Astrocyte (in vitro differentiated cells and primary cell): ENCODE results near the gene FXYD7. TPM values are rescaled to one million over a fixed set of nuclear protein-coding genes. Genes with fewer than 3 reads are reported as not detected.

Experiments used
- DNase-seq: peaks from one replicate; pipeline ENCODE4 v3.0.0-alpha.2; 2010; ENCODE audit warnings: low read depth
- FAIRE-seq: peaks from 2 replicates; lab custom pipeline; 2011; peaks lifted over from hg19 to GRCh38; lab: Jason Lieb, UNC
- H2AFZ ChIP-seq: 2 replicates; pipeline ENCODE4 v1.6.0; 2012; ENCODE audit warnings: low read depth, low read length, inconsistent platforms
- H3K27ac ChIP-seq: 2 replicates; pipeline ENCODE4 v1.5.1; 2011; ENCODE audit warnings: low read depth, low read length, inconsistent platforms
- H3K27me3 ChIP-seq: 2 replicates; pipeline ENCODE4 v1.6.0; 2011; ENCODE audit warnings: low read length, inconsistent platforms; ENCODE audit not compliant: insufficient read depth
- H3K36me3 ChIP-seq: 2 replicates; pipeline ENCODE4 v1.5.1; 2011; ENCODE audit warnings: low read length, inconsistent platforms; ENCODE audit not compliant: insufficient read depth
- H3K4me1 ChIP-seq: 2 replicates; pipeline ENCODE4 v1.5.1; 2011; ENCODE audit warnings: low read length, inconsistent platforms; ENCODE audit not compliant: insufficient read depth
- H3K4me2 ChIP-seq: 2 replicates; pipeline ENCODE4 v1.6.0; 2012; ENCODE audit warnings: low read length, inconsistent platforms
- H3K4me3 ChIP-seq: 2 replicates; pipeline ENCODE4 v1.5.1; 2011; ENCODE audit warnings: low read depth, mild to moderate bottlenecking, low read length, inconsistent platforms; ENCODE audit not compliant: insufficient read depth
- H3K79me2 ChIP-seq: 2 replicates; pipeline ENCODE4 v1.6.0; 2012; ENCODE audit warnings: mild to moderate bottlenecking, low read length, inconsistent platforms; ENCODE audit not compliant: insufficient read depth
- H3K9ac ChIP-seq: 2 replicates; pipeline ENCODE4 v1.6.0; 2012; ENCODE audit warnings: mild to moderate bottlenecking, low read length, inconsistent platforms
- H3K9me3 ChIP-seq: 2 replicates; pipeline ENCODE4 v1.5.1; 2012; ENCODE audit warnings: low read depth, mild to moderate bottlenecking, low read length, inconsistent platforms; ENCODE audit not compliant: insufficient read depth
- H4K20me1 ChIP-seq: 2 replicates; pipeline ENCODE4 v1.6.0; 2012; ENCODE audit warnings: low read length, inconsistent platforms; ENCODE audit not compliant: insufficient read depth
- H3K27ac Mint-ChIP-seq: one replicate; pipeline ENCODE4 v1.8.0; 2021; ENCODE audit warnings: mild to moderate bottlenecking, mixed read lengths; ENCODE audit not compliant: unreplicated experiment
- H3K27me3 Mint-ChIP-seq: one replicate; pipeline ENCODE4 v1.8.0; 2021; ENCODE audit warnings: low read depth, mixed read lengths; ENCODE audit not compliant: unreplicated experiment
- H3K36me3 Mint-ChIP-seq: one replicate; pipeline ENCODE4 v1.8.0; 2021; ENCODE audit warnings: low read depth, mixed read lengths; ENCODE audit not compliant: unreplicated experiment
- H3K4me1 Mint-ChIP-seq: one replicate; pipeline ENCODE4 v1.8.0; 2021; ENCODE audit warnings: low read depth, mixed read lengths; ENCODE audit not compliant: unreplicated experiment
- H3K4me3 Mint-ChIP-seq: one replicate; pipeline ENCODE4 v1.8.0; 2021; ENCODE audit warnings: mild to moderate bottlenecking, moderate library complexity, mixed read lengths; ENCODE audit not compliant: unreplicated experiment
- H3K9me3 Mint-ChIP-seq: one replicate; pipeline ENCODE4 v1.8.0; 2021; ENCODE audit warnings: mild to moderate bottlenecking, mixed read lengths; ENCODE audit not compliant: unreplicated experiment
- EZH2 ChIP-seq: IDR thresholded peaks from 2 replicates; pipeline ENCODE4 v1.6.1; 2012; ENCODE audit warnings: mild to moderate bottlenecking, low read length, inconsistent platforms; ENCODE audit not compliant: insufficient read depth
- total RNA-seq: library from RNA; stranded (reverse); gene quantifications from 2 replicates; pipeline ENCODE4 v1.2.1, GENCODE V29; 2021
- TF ChIP-seq, protein P1 (sequence below): IDR thresholded peaks from 2 replicates; pipeline ENCODE4 v1.5.1; 2011; ENCODE audit warnings: low read depth, mild to moderate bottlenecking, inconsistent platforms, low read length, moderate library complexity; ENCODE audit not compliant: insufficient read depth

Gene FXYD7
- total RNA-seq, 1 donor from 2014 or later = not detected

- Mint-ChIP-seq H3K36me3 (peaks cover 14% of the 10 kb centered on the region), H3K9me3 (peaks cover 2% of the 10 kb centered on the region), H3K27ac (no peak overlapping the region), H3K4me3 (peak overlapping the region; percentile 93), H3K27me3 (peaks cover 15% of the 10 kb centered on the region), H3K4me1 (peaks cover 7% of the 10 kb centered on the region)
- TF ChIP-seq EZH2 = no peak
- TF ChIP-seq, protein P1, sequence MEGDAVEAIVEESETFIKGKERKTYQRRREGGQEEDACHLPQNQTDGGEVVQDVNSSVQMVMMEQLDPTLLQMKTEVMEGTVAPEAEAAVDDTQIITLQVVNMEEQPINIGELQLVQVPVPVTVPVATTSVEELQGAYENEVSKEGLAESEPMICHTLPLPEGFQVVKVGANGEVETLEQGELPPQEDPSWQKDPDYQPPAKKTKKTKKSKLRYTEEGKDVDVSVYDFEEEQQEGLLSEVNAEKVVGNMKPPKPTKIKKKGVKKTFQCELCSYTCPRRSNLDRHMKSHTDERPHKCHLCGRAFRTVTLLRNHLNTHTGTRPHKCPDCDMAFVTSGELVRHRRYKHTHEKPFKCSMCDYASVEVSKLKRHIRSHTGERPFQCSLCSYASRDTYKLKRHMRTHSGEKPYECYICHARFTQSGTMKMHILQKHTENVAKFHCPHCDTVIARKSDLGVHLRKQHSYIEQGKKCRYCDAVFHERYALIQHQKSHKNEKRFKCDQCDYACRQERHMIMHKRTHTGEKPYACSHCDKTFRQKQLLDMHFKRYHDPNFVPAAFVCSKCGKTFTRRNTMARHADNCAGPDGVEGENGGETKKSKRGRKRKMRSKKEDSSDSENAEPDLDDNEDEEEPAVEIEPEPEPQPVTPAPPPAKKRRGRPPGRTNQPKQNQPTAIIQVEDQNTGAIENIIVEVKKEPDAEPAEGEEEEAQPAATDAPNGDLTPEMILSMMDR = no peak
- FAIRE-seq = no peak
- Histone ChIP-seq H3K4me1 (peaks cover 6% of the 10 kb centered on the region), H3K9ac (peak overlapping the region; percentile 93), H2AFZ (no peak overlapping the region), H4K20me1 (peaks cover 22% of the 10 kb centered on the region), H3K27ac (peak overlapping the region; percentile 82), H3K4me2 (peak overlapping the region; percentile 98), H3K27me3 (no peaks in the 10 kb centered on the region), H3K9me3 (no peaks in the 10 kb centered on the region), H3K79me2 (peaks cover 25% of the 10 kb centered on the region), H3K36me3 (peaks cover 24% of the 10 kb centered on the region), H3K4me3 (peak overlapping the region; percentile 80)
- no peak for DNase-seq
Measured at GRCh38 chr19:35155981-35156672, 13.1 kb downstream of the FXYD7 start.

- H3K9ac ChIP-seq = no peak overlapping the region
- peaks cover 22% of the 10 kb centered on the region for H4K20me1 ChIP-seq
- H3K4me3 ChIP-seq = no peak overlapping the region
- H2AFZ ChIP-seq = no peak overlapping the region
- DNase-seq (no peak), FAIRE-seq (no peak)
- peaks cover 29% of the 10 kb centered on the region for H3K36me3 ChIP-seq
- H3K4me1 ChIP-seq = peaks cover 6% of the 10 kb centered on the region
- no peak overlapping the region for H3K27ac Mint-ChIP-seq
- peaks cover 25% of the 10 kb centered on the region for H3K79me2 ChIP-seq
- H3K9me3 ChIP-seq = no peaks in the 10 kb centered on the region
- peaks cover 7% of the 10 kb centered on the region for H3K4me1 Mint-ChIP-seq
- peaks cover 19% of the 10 kb centered on the region for H3K36me3 Mint-ChIP-seq
- H3K4me2 ChIP-seq = peak overlapping the region; percentile 98
- H3K9me3 Mint-ChIP-seq = peaks cover 4% of the 10 kb centered on the region
- TF ChIP-seq, protein P1 = no peak
- TF ChIP-seq EZH2 = no peak
- peaks cover 10% of the 10 kb centered on the region for H3K27me3 Mint-ChIP-seq
- H3K27me3 ChIP-seq = no peaks in the 10 kb centered on the region
- H3K4me3 Mint-ChIP-seq = no peak overlapping the region
- no peak overlapping the region for H3K27ac ChIP-seq
Measured at GRCh38 chr19:35156673-35157014, 13.6 kb downstream of the FXYD7 start.

DNA sequence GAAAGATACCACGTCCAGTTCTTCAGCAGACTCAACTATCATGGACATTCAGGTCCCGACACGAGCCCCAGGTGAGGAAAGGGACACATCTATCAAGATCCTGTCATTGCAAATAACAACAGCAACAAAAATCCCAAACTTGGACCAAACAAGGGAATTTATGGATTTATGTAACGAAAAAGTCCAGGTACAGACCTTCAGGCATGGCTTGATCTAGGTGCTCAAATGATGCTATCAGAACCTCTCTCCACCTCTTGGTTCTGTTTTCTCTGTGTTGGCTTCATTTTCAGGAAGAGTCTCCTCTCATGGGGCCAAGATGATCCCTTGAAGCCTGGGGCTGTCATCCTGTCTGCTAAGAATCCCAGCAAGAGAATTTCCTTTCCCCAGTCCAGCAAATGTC is 14.4 kb downstream of the FXYD7 start:
- DNase-seq (no peak), FAIRE-seq (no peak)
- peaks cover 25% of the 10 kb centered on the region for H3K79me2 ChIP-seq
- peaks cover 4% of the 10 kb centered on the region for H3K4me1 Mint-ChIP-seq
- H3K9me3 Mint-ChIP-seq = peaks cover 9% of the 10 kb centered on the region
- no peak overlapping the region for H3K4me3 ChIP-seq
- H3K36me3 Mint-ChIP-seq = peaks cover 25% of the 10 kb centered on the region
- H3K27me3 ChIP-seq = no peaks in the 10 kb centered on the region
- peak overlapping the region; percentile 62 for H3K27ac Mint-ChIP-seq
- peaks cover 6% of the 10 kb centered on the region for H3K27me3 Mint-ChIP-seq
- no peak overlapping the region for H3K27ac ChIP-seq
- H3K36me3 ChIP-seq = peaks cover 36% of the 10 kb centered on the region
- peaks cover 22% of the 10 kb centered on the region for H4K20me1 ChIP-seq
- no peak overlapping the region for H3K4me3 Mint-ChIP-seq
- peaks cover 3% of the 10 kb centered on the region for H3K9me3 ChIP-seq
- H3K4me1 ChIP-seq = peaks cover 6% of the 10 kb centered on the region
- H2AFZ ChIP-seq = no peak overlapping the region
- no peak overlapping the region for H3K4me2 ChIP-seq
- TF ChIP-seq, protein P1 = no peak
- TF ChIP-seq EZH2 = no peak
- no peak overlapping the region for H3K9ac ChIP-seq
